Measurements from ENCODE around the gene CENPH. TPM values are rescaled to one million over a fixed set of nuclear protein-coding genes. Genes with fewer than 3 reads are reported as not detected.
"Not testable (repeated sequence)": the region's sequence is repeated elsewhere in the genome, so short reads cannot be mapped to it uniquely, and the experiment has no call there.

Gene CENPH
- 7.0 TPM for total RNA-seq (ENCODE audit: insufficient read depth, low replicate concordance)

- DNase-seq (ENCODE audit: low spot score): peak; percentile 96
Measured at GRCh38 chr5:69189162-69190086, at the start of gene CENPH. Gene CENPH, plus strand, starts transcription at chr5:69189583. Its CDS starts 52 bp downstream, at chr5:69189635.

GRCh38 chr5:69140239-69140638, 49.1 kb upstream of the CENPH start:
- DNase-seq (ENCODE audit: low spot score): not testable (repeated sequence)

- no peak for DNase-seq (ENCODE audit: low spot score)
Measured at GRCh38 chr5:69140827-69141226, 48.6 kb upstream of the CENPH start.

- not testable (repeated sequence) for DNase-seq (ENCODE audit: low spot score)
Measured at GRCh38 chr5:69148576-69148975, 40.8 kb upstream of the CENPH start.

GRCh38 chr5:69148981-69149675, 40.3 kb upstream of the CENPH start:
- DNase-seq (ENCODE audit: low spot score): no peak

GRCh38 chr5:69149676-69150010, 39.7 kb upstream of the CENPH start:
- no peak for DNase-seq (ENCODE audit: low spot score)

GRCh38 chr5:69152731-69153130, 36.7 kb upstream of the CENPH start:
- DNase-seq (ENCODE audit: low spot score): no peak

GRCh38 chr5:69156456-69156855, 32.9 kb upstream of the CENPH start:
- no peak for DNase-seq (ENCODE audit: low spot score)

GRCh38 chr5:69158039-69158438, 31.3 kb upstream of the CENPH start:
- no peak for DNase-seq (ENCODE audit: low spot score)

GRCh38 chr5:69160651-69161050, 28.7 kb upstream of the CENPH start:
- no peak for DNase-seq (ENCODE audit: low spot score)

- DNase-seq (ENCODE audit: low spot score): peak; percentile 99
Measured at GRCh38 chr5:69166686-69167492, 22.5 kb upstream of the CENPH start, which contains the start of gene CCNB1. Gene CCNB1, plus strand, starts transcription at chr5:69167150. Its CDS starts 113 bp downstream, at chr5:69167263.

GRCh38 chr5:69167493-69167855, 21.9 kb upstream of the CENPH start:
- DNase-seq (ENCODE audit: low spot score): no peak

- no peak for DNase-seq (ENCODE audit: low spot score)
Measured at GRCh38 chr5:69167929-69168328, 21.5 kb upstream of the CENPH start.

GRCh38 chr5:69170495-69170894, 18.9 kb upstream of the CENPH start:
- no peak for DNase-seq (ENCODE audit: low spot score)

GRCh38 chr5:69170969-69171368, 18.4 kb upstream of the CENPH start:
- DNase-seq (ENCODE audit: low spot score): no peak

GRCh38 chr5:69181659-69182293, 7.6 kb upstream of the CENPH start:
- DNase-seq (ENCODE audit: low spot score): not testable (repeated sequence)

GRCh38 chr5:69184621-69185020, 4.8 kb upstream of the CENPH start:
- no peak for DNase-seq (ENCODE audit: low spot score)

- DNase-seq (ENCODE audit: low spot score): no peak
Measured at GRCh38 chr5:69187342-69187741, 2.0 kb upstream of the CENPH start.

- DNase-seq (ENCODE audit: low spot score): no peak
Measured at GRCh38 chr5:69188811-69189161, 597 bp upstream of the CENPH start.

GRCh38 chr5:69202497-69202896, 13.1 kb downstream of the CENPH start:
- no peak for DNase-seq (ENCODE audit: low spot score)

GRCh38 chr5:69206528-69207190, 17.3 kb downstream of the CENPH start:
- DNase-seq (ENCODE audit: low spot score): no peak

All from umbilical cord (tissue), 2 donors.